Activated T-helper 17 cell treated with anti-CD3 and anti-CD28 coated beads, Interleukin-2, amount 50 U/mL, for 72 hours (primary cell): Measurements from ENCODE around the gene SPOUT1. TPM values are rescaled to one million over a fixed set of nuclear protein-coding genes. Genes with fewer than 3 reads are reported as not detected.

ENCODE experiments used
- ATAC-seq: fragments of 150-1000 bp; cut with Tn5 transposase; replicated peaks from 2 replicates; pipeline ENCODE4 v1.10.0; 2021; ENCODE audit warnings: mild to moderate bottlenecking, moderate library complexity
- H3K27ac Mint-ChIP-seq: one replicate; pipeline ENCODE4 v1.8.0; 2022; ENCODE audit warnings: mixed read lengths
- H3K27me3 Mint-ChIP-seq: one replicate; pipeline ENCODE4 v1.8.0; 2022; ENCODE audit warnings: mixed read lengths
- H3K36me3 Mint-ChIP-seq: one replicate; pipeline ENCODE4 v1.8.0; 2022; ENCODE audit warnings: low read depth, mild to moderate bottlenecking, mixed read lengths
- H3K4me1 Mint-ChIP-seq: one replicate; pipeline ENCODE4 v1.8.0; 2022; ENCODE audit warnings: mixed read lengths
- H3K4me3 Mint-ChIP-seq: one replicate; pipeline ENCODE4 v1.8.0; 2022; ENCODE audit warnings: mild to moderate bottlenecking, mixed read lengths
- H3K9me3 Mint-ChIP-seq: one replicate; pipeline ENCODE4 v1.8.0; 2022; ENCODE audit warnings: mixed read lengths
- total RNA-seq, 2 donors: library from RNA; stranded (reverse); gene quantifications; one replicate each; pipeline ENCODE4 v1.2.3, GENCODE V29; 2022

Gene SPOUT1
- total RNA-seq, 2 donors from 2014 or later: 51.4 to 80.8 TPM

DNA sequence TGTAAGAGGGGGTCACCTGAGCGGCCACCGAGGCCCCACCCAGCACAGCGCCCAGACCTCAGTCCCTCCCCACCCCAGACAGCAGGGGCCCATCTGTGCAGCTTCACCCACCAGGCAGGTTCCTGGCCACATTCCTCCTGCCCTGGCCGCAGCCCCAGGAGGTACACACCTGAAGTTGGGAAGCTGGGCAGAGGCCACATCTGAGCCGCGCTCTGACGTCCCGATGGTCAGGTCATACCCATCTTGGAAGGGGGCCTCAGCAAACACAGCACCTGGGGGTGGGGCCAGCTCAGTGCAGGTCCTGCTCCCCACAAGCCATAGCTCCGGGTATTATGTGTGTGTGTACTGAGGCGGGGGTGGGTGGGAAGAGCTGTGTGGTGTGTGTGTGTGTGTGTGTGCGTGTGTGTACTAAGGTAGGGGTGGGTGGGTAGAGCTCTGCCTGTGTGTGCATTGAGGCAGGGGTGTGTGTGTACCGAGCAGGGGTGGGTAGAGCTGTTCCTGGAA lies 5.6 kb downstream of the SPOUT1 start:
- no peak for ATAC-seq
- Mint-ChIP-seq H3K27ac (no peak overlapping the region), H3K27me3 (no peaks in the 10 kb centered on the region), H3K4me1 (peaks cover 13% of the 10 kb centered on the region), H3K36me3 (peaks cover 70% of the 10 kb centered on the region), H3K9me3 (no peaks in the 10 kb centered on the region), H3K4me3 (no peak overlapping the region)

DNA sequence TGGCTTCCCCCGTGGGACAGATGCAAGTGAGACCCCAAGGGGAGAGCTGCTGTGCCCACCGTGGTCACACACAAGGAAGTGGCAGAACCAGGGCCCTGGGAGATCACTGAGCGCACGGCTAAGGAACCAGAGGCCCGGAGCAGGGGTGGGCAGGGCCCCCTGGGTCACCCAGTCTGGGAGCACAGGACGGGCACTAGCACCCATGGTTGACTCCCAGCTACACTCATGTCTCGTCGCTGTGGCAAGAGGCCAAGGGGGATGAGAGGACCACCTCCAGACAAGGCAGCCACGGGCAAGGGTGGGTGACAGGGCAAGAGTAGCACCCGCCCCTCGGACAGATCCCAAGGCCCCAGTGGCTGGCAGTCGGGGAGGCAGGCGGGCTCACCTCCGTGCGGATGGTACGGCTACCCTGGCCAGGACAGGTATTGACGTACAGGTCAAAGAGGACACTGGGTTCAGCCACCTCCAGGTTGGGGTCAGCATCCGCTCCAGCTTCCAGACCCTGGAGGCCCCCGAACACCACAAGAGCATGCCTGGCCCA lies 6.2 kb downstream of the SPOUT1 start:
- H3K4me3 Mint-ChIP-seq: no peak overlapping the region
- H3K27me3 Mint-ChIP-seq: no peaks in the 10 kb centered on the region
- ATAC-seq: no peak
- H3K9me3 Mint-ChIP-seq: no peaks in the 10 kb centered on the region
- H3K4me1 Mint-ChIP-seq: peaks cover 8% of the 10 kb centered on the region
- no peak overlapping the region for H3K27ac Mint-ChIP-seq
- H3K36me3 Mint-ChIP-seq: peaks cover 64% of the 10 kb centered on the region

DNA sequence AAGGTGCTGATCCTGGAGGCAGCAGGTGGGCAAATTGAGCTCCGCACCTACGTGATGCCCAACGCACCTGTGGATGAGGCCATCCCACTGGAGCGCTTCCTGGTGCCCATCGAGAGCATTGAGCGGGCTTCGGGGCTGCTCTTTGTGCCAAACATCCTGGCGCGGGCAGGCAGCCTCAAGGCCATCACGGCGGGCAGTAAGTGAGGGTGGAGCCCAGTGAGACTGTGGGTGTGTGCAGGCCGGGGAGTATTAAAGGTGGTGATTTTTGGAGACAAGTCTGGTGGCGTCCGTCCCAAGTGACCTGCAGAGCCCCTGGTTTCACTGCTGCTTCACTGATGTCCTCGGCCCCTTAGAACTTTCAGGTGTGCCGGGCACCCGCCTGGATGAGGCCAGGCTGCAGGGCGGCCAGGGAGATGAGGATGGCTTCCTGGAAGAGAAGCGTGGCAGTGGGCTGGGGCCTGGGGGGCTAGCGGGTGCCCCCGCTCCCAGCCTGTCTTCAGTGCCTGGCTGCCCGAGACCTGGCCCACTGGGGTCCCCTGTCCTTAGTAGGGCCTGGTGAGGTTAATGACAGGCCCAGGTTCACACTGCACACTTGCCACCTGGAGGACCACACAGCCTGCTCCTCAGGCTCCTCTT lies 7.1 kb downstream of the SPOUT1 start:
- ATAC-seq: no peak
- H3K27ac Mint-ChIP-seq: no peak overlapping the region
- H3K9me3 Mint-ChIP-seq: no peaks in the 10 kb centered on the region
- H3K36me3 Mint-ChIP-seq: peaks cover 55% of the 10 kb centered on the region
- no peak overlapping the region for H3K4me3 Mint-ChIP-seq
- peaks cover 7% of the 10 kb centered on the region for H3K4me1 Mint-ChIP-seq
- no peaks in the 10 kb centered on the region for H3K27me3 Mint-ChIP-seq

DNA sequence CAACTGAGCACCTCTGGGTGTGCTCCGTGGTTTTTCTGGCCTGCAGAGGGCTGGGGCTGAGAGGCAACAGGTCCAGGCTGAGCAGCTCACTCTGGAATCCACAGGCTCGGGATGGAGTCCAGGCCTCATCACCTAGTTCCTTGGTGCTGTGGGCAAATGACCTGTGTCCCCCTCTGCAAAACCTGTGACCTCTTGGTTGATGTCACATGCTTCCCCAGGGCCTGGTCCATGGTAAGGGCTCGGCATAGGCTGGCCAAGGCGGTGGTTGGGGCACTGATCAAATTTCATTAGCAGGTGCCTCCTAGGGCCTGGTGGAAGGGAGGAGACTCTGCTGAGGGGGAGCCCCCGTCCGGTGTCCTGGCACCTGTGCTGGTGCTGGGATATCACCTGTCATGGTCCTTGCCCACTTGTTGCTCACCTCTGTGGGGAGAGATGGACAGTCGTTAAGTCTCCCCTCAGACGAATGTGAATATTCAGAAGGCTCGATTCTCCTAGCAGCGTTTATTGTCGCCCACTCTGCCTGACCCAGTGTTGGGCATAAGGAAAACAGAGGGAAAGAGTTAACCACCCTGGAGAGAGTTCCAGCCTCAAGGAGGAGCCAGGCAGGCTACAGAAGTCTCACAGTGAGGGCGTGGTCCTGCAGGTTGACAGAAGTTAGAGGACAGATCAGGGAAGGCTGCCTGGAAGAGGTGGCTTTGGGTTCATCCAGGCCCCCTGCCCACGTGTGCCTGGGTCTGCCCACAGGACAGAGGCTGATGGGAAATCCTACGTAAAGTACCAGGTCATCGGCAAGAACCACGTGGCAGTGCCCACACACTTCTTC lies 7.8 kb downstream of the SPOUT1 start:
- H3K27me3 Mint-ChIP-seq: no peaks in the 10 kb centered on the region
- ATAC-seq: no peak
- H3K27ac Mint-ChIP-seq: no peak overlapping the region
- no peaks in the 10 kb centered on the region for H3K9me3 Mint-ChIP-seq
- peaks cover 7% of the 10 kb centered on the region for H3K4me1 Mint-ChIP-seq
- H3K4me3 Mint-ChIP-seq: no peak overlapping the region
- H3K36me3 Mint-ChIP-seq: peaks cover 48% of the 10 kb centered on the region

- no peak for ATAC-seq
- Mint-ChIP-seq H3K4me1 (peaks cover 7% of the 10 kb centered on the region), H3K27me3 (no peaks in the 10 kb centered on the region), H3K27ac (no peak overlapping the region), H3K36me3 (peaks cover 39% of the 10 kb centered on the region), H3K9me3 (no peaks in the 10 kb centered on the region), H3K4me3 (peak overlapping the region; percentile 68)
These were observed 8.7 kb downstream of the SPOUT1 start for GRCh38 chr9:128820665-128821583.

DNA sequence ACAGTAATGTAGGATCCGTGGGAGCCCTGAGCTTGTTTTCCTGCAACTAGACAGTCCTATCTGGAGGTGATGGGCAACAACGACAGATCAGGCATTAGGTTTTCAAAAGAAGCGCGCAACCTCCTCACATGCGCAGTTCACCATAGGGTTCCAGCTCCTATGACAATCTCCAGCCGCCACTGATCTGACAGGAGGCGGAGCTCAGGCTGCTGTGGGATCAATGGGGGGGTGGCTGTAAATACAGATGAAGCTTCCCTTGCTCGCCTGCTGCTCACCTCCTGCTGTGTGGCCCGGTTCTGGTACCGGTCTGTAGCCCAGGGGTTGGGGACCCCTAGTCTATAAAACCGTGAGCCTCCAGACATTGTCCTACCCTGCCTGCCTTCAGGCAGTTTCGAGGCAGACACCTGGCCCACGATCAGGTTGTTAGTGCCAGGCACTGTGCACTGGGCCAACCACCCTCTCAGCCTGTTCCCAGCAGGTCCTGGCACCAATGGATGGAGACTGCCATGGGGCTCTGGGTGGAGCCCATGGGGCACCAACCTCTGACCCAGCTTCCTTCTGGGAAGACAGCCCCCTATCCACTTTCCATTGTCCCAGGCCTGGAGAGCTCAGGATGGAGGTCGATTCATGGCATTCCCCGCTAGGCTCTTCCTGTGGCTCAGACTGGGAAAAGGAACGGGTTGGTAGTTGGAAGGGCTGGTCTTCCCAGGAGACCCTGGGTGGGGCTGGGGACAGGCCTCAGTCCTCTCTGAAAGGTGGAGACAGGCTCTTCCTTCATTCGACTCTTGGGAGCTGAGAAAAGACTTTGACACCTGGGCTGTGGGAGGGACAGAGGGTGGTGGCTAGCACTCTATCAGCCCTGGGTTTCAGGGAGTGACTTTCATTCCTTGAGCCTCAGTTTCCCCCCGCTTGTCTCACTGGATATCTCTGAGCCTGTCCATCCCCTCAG lies 9.6 kb downstream of the SPOUT1 start:
- no peak overlapping the region for H3K27ac Mint-ChIP-seq
- no peak for ATAC-seq
- no peaks in the 10 kb centered on the region for H3K9me3 Mint-ChIP-seq
- peaks cover 30% of the 10 kb centered on the region for H3K36me3 Mint-ChIP-seq
- peak overlapping the region; percentile 68 for H3K4me3 Mint-ChIP-seq
- no peaks in the 10 kb centered on the region for H3K27me3 Mint-ChIP-seq
- H3K4me1 Mint-ChIP-seq: peaks cover 7% of the 10 kb centered on the region

DNA sequence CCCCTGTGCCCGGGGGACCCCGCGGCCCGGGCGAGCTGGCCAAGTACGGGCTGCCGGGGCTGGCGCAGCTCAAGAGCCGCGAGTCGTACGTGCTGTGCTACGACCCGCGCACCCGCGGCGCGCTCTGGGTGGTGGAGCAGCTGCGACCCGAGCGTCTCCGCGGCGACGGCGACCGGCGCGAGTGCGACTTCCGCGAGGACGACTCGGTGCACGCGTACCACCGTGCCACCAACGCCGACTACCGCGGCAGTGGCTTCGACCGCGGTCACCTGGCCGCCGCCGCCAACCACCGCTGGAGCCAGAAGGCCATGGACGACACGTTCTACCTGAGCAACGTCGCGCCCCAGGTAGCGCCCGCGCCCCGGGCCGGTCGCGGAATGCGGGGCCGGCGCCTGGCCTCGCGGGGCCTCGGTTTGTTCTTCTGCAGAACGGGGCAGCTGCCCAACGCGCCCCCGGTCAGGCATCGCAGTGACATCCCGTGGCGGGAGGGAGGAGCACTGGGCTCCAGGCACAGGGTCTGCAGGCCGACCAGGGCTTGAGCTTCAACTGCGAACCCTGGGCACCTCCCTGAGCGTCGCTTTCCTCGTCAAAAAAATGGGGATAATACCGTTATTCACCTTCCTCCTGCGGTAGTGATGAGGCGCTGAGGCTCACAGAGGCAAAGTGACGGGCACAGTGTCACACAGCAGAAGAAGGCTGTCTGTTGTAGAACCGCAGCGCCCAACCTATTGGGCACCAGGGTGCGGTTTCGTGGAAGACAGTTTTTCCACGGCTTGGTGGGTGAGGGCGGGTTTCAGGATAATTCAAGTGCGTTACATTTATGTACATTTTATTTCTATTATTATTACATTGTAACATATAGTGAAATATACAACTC lies 10.5 kb downstream of the SPOUT1 start:
- H3K27ac Mint-ChIP-seq: no peak overlapping the region
- no peaks in the 10 kb centered on the region for H3K27me3 Mint-ChIP-seq
- ATAC-seq: peak; percentile 20
- H3K4me1 Mint-ChIP-seq: peaks cover 7% of the 10 kb centered on the region
- H3K9me3 Mint-ChIP-seq: no peaks in the 10 kb centered on the region
- peak overlapping the region; percentile 68 for H3K4me3 Mint-ChIP-seq
- H3K36me3 Mint-ChIP-seq: peaks cover 21% of the 10 kb centered on the region

- Mint-ChIP-seq H3K4me1 (peaks cover 7% of the 10 kb centered on the region), H3K27ac (peak within 1 kb of the TSS; percentile 66), H3K9me3 (no peaks in the 10 kb centered on the region), H3K4me3 (peak within 1 kb of the TSS; percentile 82), H3K27me3 (no peaks in the 10 kb centered on the region), H3K36me3 (peaks cover 16% of the 10 kb centered on the region)
- ATAC-seq: peak; percentile 98
These were observed 11.3 kb downstream of the SPOUT1 start, which contains the start of gene ENDOG for GRCh38 chr9:128818099-128818838. ENDOG (plus strand) TSS chr9:128818500; CDS start chr9:128818685, 185 bp downstream.

DNA sequence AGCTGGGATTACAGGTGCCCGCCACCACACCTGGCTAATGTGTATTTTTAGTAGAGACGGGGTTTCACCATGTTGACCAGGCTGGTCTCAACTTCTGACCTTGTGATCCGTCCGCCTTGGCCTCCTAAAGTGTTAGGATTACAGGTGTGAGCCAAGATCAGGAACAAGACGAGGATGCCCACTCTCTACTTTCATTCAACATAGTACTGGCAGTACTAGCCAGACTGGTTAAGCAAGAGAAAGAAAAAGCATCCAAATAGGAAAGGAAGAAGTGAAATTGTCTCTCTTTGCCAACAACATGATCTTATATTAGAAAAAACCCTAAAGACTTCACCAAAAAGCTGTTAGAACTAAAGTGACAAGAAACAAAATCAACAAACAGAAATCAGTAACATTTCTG lies 18.7 kb downstream of the SPOUT1 start:
- ATAC-seq: no peak
- Mint-ChIP-seq H3K27ac (no peak overlapping the region), H3K4me1 (no peaks in the 10 kb centered on the region), H3K27me3 (no peaks in the 10 kb centered on the region), H3K36me3 (peaks cover 17% of the 10 kb centered on the region), H3K9me3 (no peaks in the 10 kb centered on the region), H3K4me3 (no peak overlapping the region)

- Mint-ChIP-seq H3K36me3 (peaks cover 28% of the 10 kb centered on the region), H3K9me3 (no peaks in the 10 kb centered on the region), H3K27ac (no peak overlapping the region), H3K4me1 (no peaks in the 10 kb centered on the region), H3K4me3 (no peak overlapping the region), H3K27me3 (no peaks in the 10 kb centered on the region)
- no peak for ATAC-seq
These were observed 19.8 kb downstream of the SPOUT1 start for GRCh38 chr9:128809831-128810230.

- Mint-ChIP-seq H3K4me3 (no peak overlapping the region), H3K36me3 (peaks cover 33% of the 10 kb centered on the region), H3K9me3 (no peaks in the 10 kb centered on the region), H3K4me1 (no peaks in the 10 kb centered on the region), H3K27me3 (no peaks in the 10 kb centered on the region), H3K27ac (no peak overlapping the region)
- ATAC-seq: no peak
These were observed 20.5 kb downstream of the SPOUT1 start for GRCh38 chr9:128809036-128809599.

DNA sequence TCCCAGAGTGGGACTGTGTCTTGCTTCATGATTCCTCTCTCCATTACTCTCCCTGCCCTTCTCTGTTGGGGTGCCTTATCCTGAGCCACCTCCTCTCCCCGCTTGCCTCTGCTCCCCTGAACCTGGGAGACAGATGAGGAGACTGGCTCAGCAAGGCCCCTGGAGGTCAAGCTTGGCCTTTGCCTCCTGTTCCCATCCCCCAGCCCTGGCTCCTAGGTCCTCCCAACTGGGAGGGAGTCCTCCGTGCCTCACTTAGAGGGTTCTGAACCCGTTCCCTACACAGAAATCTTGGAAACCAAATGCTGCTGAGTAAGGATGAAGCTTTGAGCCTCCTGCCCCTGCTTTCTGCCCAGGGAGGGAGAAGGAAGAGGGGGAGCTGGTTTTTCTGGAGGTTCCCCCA lies 21.1 kb downstream of the SPOUT1 start:
- no peaks in the 10 kb centered on the region for H3K4me1 Mint-ChIP-seq
- H3K27me3 Mint-ChIP-seq: no peaks in the 10 kb centered on the region
- no peaks in the 10 kb centered on the region for H3K9me3 Mint-ChIP-seq
- no peak overlapping the region for H3K4me3 Mint-ChIP-seq
- peaks cover 38% of the 10 kb centered on the region for H3K36me3 Mint-ChIP-seq
- H3K27ac Mint-ChIP-seq: no peak overlapping the region
- ATAC-seq: no peak
